ENCODE data around the gene SPRR2E.

GRCh38 chr1:153072806-153073726, 21.3 kb downstream of the SPRR2E start:
- TF ChIP-seq EZH2phosphoT487 (IDR thresholded peaks at IDR 0.05) = no peak
- no peak for TF ChIP-seq CTCF (IDR thresholded peaks at IDR 0.05)
- no peak for TF ChIP-seq EZH2 (IDR thresholded peaks at IDR 0.05)
